NK-92 (cell line): ENCODE results near the gene ACOT7.

Experiments
- DNase-seq: peaks from one replicate; lab custom pipeline; 2025; ENCODE audit not compliant: unreplicated experiment; lab: John Stamatoyannopoulos, UW

ACOT7 gene

DNA sequence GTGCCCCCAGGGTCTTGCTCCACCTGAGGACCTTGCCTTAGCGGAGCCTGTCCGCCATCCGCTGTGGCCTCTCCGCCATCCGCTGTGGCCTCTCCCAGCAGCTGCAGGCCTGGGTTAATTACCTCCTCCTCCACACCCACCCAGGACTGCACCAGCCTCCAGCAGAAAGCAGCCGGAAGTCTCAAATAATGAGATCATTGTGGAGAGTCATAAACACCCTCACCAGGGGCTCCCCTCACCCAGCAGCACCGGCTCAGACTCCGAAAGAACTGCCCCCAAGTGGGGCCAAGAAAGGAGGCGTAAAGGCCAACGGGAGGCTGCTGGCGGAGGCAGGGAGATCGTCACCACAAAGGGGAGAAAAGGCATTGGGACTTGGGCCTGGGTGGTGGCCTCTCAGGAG is 122.0 kb downstream of the ACOT7 start:
- DNase-seq, result no peak

GRCh38 chr1:6271006-6271405 is 122.6 kb downstream of the ACOT7 start:
- DNase-seq, result no peak

DNA sequence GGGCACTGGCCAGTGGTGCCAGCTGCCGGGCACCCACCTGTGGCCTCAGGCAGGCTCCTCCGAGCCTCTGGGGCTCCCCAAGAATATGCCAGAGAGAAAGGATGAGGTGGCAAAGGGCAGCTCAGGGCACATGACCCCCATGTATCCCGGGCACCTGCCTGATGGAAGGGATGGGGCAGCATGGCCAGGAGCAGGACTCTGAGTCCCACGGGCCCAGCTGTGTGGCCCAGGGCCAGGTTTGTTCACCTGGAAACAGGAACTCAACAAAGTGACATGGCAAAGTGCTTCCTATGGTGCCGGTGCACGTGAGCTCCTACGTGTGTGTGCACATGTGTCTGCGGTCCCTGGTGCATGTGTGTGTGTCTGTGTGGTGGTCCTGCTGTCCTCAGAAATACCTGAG is 123.2 kb downstream of the ACOT7 start:
- DNase-seq, result no peak

DNA sequence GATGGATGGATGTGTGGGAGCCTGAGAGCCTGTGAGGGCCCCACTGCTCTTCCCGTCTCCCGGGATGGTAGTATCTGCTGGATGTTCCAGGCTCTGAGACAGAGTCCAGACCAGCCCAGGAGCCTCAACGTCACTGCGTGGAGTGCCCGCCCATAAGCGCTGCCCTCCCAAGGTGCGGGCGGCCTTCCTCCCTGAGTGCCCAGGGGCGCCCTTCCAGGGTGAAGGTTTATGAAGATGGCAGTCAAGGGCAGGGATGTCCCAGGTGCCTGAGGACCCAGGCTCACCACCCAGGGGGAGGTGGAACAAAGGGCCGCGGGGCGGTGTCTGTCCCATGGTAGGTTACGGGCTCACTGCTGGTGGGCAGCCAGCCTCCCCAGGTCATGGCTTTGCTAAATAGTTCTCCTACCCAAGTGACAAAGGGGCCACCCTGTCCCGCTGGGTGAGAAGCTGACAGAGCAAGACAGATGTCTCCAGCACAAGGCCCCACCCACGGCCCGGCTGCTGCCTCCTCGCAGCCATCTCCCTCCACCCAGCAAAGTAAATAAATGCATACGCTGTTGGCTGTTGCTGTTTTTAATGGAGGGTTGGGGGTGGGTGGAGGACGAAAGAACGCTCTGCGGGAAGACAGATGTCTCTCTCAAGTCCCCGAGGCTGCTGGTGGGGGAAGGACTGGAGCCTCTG is 123.7 kb downstream of the ACOT7 start:
- DNase-seq, result no peak

DNA sequence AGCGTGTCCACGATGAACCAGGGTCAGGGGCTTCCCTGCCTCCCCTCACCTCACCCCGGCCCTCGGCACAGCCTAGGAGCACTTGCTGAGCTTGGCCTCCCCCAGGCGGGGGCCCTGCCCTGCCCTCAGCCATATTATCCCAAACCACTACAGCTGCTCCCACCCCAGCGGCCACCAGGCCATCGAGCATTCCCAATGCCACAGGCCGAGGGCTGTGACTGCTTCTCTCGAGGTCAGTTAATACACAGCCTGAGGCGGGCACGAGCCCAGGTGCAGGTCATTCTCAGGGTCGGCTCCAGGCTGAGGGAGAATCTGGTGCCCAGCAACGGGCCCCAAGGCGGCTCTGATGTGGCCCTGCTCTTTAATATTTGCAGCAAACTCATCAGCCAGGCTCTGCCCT is 124.3 kb downstream of the ACOT7 start:
- DNase-seq, result no peak

GRCh38 chr1:6268415-6268814 is 125.2 kb downstream of the ACOT7 start:
- DNase-seq, result no peak

DNA sequence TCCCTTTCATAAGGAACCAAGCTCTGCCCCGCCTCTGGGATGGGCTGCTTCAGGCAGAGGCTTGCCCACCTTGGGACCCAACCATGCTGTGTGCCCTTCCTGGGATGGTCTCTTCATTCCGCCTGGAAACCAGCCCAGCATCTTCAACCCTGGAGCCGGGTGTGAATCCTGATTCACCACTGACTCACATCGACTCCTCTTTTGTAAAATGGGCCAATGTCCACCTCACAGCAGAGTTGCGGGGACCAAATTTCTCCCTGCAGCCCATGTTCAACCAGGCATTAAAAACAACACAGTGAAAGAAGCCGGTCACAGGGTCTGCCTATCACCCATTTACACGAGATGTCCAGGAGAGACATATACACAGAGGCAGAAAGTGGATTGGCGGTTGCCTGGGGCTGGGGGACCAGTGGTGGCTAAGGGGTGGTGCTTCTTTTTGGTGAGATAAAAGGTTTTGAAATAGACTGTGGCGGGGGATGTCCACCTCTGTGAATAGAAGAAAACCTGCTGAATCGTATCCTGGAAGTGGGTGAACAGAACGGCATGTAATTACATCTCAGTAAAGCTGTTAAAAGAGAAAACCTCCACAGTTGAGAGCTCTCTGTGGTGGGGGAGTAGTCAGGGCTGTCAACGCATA is 125.8 kb downstream of the ACOT7 start:
- DNase-seq, result no peak

- no peak for DNase-seq
Measured at GRCh38 chr1:6266641-6267040, 126.9 kb downstream of the ACOT7 start.

DNA sequence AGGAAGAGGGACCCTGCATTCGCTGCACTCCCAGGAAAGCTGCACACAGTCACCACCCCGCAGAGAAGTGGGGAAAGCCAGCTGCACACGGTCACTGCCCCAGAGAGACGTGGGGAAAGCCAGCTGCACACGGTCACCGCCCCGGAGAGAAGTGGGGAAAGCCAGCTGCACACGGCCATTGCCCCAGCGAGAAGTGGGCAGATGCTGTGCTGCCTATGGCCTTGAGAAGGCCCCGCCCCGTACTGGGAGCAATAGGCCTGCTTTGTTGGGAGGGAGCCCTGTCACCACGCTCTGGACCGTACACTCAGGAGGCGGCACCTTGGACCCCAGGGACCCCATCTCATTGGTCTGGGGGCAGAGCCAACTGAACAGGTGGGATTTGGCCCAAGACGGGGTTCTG is 128.4 kb downstream of the ACOT7 start:
- DNase-seq, result no peak

GRCh38 chr1:6263716-6264115 is 129.9 kb downstream of the ACOT7 start:
- no peak for DNase-seq

DNA sequence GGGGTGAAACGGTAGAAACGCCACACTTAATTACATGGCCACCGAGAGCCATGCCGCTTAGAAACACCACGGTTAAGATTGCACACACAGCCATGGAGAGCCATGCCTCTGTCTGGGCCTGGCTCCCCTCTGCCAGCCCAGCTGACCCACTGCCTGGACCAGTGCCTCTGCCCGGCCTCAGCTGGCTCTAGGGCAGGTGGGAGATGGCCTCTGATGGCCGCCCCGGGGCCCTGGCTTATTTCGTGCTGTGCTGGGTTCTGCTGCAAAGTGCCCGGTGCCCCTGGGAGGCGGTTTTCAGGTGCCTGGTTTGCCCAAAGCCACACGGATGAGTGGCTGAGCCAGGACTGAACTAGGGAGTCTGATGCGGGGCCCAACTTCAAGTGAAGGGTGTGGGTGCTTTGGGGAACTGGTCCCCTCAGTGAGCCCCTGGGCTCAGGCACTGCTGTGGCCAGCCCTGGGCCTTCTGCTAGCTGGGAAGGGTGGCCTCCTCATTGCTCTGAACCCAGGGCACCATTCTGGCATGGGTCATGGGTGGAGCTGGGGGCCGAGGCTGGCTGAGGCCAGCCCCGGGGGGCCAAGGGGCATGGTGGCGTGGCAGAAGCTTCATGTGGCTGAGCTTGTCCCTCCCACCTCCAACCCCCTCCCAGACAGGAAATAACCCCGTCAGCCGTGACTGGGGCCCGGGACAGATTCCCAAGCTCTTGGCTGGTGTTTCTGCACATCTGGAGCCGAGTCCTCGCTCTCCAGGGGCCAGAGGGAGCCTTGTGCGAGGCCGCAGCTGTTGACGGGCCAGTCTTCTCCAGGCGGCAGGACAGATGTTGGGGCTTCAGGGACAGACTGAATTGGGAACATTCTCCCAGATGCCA is 130.8 kb downstream of the ACOT7 start:
- DNase-seq, result no peak

- DNase-seq, result no peak
Measured at GRCh38 chr1:6261615-6261995, 132.0 kb downstream of the ACOT7 start.

DNA sequence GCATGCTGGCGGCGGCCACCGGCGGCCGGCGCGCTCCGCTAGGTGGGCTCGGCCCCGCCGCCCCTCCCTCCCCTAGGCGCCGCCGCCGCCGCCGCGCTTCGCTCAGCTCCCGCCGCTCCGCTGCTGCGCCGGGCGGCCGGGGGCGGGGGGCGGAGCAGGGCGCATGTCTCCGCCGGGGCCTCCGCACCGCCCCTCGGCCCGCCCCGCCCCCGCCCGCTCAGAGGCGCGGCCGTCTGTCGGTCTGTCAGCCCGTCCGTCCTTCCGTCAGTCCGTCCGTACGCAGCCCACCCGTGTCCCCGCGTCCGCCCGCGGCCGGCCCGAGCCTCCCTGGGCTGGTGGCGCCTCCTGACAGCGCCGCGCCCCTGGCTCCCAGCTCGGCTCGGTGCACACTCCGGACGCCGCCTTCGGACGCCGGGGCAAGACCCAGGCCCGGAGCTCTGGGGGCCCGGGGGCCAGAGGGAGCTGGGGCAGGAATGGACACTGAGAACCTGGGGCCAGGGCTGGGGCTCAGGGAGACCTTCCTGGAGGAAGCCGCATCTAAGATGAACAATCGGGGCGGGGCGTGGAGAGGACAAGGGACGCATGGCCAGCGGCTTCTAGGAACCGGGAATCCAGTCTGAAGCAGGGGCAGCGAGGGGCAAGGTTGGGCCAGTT is 132.5 kb downstream of the ACOT7 start, which contains the start of gene GPR153:
Gene GPR153, minus strand, starts transcription at position 138 of the 654 bp plus-strand sequence. CDS start 6,193 bp downstream, outside the sequence.
- no peak for DNase-seq

DNA sequence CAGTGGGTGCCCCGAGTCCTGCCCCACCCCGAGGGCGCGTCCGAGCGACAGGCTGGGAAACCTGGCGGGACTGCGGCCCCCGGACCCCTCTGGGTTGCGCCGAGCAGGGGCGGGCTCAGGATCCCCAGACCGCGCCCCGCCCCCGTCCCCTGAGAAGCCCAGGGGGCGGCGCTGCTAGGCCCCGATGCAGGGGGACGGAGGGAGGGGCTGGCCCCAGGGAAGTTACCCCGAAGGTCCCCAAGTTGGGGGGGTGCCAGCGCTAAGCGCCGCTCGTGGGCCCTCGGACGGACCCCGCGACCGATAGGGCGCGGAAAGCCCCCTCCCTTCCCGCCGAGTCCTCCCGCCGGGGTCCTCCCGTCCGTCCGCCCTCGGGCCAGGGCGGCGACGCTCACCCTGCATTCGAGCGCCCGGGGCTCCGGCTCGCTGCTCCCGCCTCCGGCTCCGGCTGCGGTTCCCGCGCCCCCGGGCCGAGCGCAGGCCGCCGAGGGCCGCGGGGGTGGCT is 133.1 kb downstream of the ACOT7 start:
- DNase-seq, result no peak

DNA sequence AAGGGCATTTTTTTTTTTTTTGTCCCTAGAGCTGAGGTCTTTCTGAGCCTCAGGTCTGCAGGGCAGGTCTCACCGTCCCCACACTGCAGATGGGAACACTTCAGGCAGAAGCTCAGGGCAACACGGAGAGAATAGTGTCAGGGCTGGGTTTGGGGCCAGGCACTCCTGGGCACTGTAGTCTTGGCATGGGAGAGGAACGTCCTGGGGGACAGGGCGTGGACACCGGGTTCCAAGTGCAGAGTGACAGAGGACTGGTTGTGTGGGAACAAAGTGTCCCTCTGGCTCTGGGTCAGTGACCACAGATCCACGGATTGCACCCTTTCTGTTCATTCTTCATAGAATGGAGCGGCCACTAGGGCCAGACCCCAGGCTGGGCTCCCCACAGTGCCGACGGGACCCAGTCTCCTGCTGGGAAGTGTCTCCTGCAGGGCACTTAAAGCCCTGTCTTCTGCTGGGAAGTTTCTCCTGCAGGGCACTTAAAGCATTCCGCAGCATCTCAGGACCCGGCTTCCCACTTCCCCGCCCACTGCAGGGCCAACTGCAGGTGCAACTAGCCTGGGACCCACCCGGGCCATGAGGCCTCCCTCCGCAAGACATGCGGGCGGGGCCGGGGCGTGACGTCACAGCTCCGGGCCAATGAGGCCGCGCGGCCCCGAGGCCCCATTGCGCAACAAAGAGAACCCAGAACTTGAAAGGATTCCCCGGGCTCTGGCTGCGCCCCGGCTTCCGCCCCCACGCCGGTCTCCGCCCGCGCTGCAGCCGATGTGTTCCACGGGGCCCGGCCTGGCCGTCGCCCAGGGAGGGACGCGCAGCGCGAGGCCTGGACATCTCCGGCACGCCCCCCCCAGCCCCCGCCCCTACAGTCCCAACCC is 133.8 kb downstream of the ACOT7 start:
- DNase-seq, result no peak

DNA sequence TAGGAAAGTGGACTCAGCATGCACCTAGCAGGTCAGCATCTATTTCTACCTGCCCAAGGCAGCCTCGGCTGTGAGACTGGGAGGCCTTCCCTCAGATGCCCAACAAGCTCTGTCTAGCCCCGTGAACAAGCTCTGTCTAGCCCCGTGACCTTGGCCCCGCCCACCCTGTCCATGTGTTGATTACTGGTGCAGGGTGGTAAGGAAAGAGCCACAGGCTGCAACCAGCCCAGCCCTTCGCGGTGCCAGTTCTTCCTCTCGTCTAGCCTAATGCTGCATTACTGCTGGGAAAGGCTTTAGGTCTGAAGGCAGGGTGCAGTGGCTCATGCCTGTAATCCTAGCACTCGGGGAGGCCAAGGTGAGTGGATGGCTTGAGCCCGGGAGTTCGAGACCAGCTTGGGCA is 134.9 kb downstream of the ACOT7 start:
- no peak for DNase-seq

- DNase-seq, result no peak
Measured at GRCh38 chr1:6257541-6258069, 136.0 kb downstream of the ACOT7 start.

GRCh38 chr1:6256645-6257044 is 136.9 kb downstream of the ACOT7 start:
- DNase-seq, result no peak

DNA sequence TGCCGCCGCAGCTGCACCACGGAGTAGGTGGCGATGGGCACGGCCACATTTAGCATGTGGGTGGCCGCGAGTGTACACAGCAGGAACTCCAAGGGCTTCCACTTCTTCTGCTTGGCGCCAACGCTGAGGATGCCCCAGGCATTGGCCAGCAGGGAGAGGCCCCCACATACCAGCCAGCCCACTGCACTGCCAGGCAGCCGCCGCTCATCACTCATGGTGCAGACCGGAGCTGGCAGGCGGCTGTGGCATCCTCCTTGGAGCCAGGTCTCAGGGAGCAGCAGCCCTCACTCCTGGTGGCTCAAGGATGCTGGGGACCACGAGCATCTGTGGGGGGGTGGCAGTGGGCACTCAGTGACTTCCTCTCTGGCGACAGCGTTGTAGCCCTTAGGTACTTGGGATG is 138.9 kb downstream of the ACOT7 start:
- DNase-seq, result no peak

- DNase-seq, result no peak
Measured at GRCh38 chr1:6253380-6253779, 140.2 kb downstream of the ACOT7 start.
